Measurements from ENCODE around the gene SHH.

SHH gene

DNA sequence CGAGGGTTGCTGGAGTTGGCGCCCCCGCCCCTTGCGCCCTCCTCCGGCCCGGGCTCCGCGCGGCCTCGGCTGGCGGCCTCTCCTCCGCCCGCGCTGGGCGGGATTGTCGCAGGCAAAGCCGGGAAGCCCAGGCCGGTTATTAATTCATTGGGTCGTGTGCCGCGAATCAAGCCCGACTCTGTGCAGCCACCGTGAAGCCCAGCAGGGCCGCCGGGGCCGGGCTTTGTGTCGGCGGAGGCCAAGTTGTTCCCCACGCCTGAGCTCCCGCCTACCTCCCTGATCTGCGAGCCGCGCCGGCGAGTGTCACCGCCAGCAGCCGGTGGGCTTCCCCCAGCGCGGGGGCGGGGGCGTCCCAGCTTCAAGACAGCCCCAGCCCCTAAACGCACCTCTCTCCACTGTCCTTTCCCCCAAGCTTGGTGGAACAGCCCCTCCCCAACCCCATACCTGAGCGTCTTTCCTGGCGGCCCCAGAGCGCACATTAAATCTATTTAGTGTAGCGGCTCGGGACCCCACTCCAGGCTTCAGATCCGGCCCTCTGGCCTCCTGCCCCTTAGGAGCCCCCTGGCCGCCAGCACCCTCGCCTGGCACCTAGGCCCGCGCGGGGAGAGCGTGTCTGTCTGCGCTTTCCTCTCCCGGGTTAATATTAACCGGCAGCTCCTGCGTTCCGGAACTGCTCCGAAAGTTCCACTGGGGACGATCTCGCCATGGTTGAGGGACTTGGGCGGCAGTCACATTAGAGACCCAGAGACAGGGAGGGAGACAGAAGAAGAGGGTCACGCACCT, 3.5 kb downstream of the SHH start:
- Histone ChIP-seq H3K4me3 (peak overlapping the region; percentile 57), H3K27ac (no peak overlapping the region)
- TF ChIP-seq, protein P1, sequence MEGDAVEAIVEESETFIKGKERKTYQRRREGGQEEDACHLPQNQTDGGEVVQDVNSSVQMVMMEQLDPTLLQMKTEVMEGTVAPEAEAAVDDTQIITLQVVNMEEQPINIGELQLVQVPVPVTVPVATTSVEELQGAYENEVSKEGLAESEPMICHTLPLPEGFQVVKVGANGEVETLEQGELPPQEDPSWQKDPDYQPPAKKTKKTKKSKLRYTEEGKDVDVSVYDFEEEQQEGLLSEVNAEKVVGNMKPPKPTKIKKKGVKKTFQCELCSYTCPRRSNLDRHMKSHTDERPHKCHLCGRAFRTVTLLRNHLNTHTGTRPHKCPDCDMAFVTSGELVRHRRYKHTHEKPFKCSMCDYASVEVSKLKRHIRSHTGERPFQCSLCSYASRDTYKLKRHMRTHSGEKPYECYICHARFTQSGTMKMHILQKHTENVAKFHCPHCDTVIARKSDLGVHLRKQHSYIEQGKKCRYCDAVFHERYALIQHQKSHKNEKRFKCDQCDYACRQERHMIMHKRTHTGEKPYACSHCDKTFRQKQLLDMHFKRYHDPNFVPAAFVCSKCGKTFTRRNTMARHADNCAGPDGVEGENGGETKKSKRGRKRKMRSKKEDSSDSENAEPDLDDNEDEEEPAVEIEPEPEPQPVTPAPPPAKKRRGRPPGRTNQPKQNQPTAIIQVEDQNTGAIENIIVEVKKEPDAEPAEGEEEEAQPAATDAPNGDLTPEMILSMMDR (IDR thresholded peaks at IDR 0.05): no peak
- no peak for DNase-seq (ENCODE audit: low spot score)

GRCh38 chr7:155807789-155808548, 4.3 kb downstream of the SHH start:
- H3K4me3 ChIP-seq: peak overlapping the region; percentile 57
- TF ChIP-seq, protein P1 (IDR thresholded peaks at IDR 0.05): no peak
- no peak overlapping the region for H3K27ac ChIP-seq
- no peak for DNase-seq (ENCODE audit: low spot score)

- Histone ChIP-seq H3K4me3 (no peak overlapping the region), H3K27ac (no peak overlapping the region)
- TF ChIP-seq, protein P1 (IDR thresholded peaks at IDR 0.05): no peak
- no peak for DNase-seq (ENCODE audit: low spot score)
These were observed 5.1 kb downstream of the SHH start for GRCh38 chr7:155807065-155807671.

- Histone ChIP-seq H3K4me3 (peak overlapping the region; percentile 55), H3K27ac (no peak overlapping the region)
- no peak for DNase-seq (ENCODE audit: low spot score)
- TF ChIP-seq, protein P1 (IDR thresholded peaks at IDR 0.05): no peak
These were observed 6.0 kb downstream of the SHH start for GRCh38 chr7:155806096-155806871.

DNA sequence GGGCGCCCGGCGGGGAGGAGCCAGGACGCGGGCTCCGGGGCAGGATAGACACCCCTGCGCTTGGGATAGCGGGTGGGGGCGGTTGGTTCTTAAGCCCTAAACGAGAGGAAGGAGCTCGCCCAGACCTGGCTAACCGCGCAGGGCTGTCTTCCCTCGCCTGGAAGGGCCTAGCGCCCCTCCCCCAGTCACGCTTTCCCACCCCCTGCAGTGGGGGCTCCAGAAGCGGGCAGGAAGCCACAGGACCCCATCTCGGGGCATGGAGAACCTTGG, 6.5 kb downstream of the SHH start:
- DNase-seq (ENCODE audit: low spot score): no peak
- TF ChIP-seq, protein P1 (IDR thresholded peaks at IDR 0.05): no peak
- Histone ChIP-seq H3K4me3 (peak overlapping the region; percentile 55), H3K27ac (no peak overlapping the region)

- no peak for DNase-seq (ENCODE audit: low spot score)
- no peak overlapping the region for H3K27ac ChIP-seq
- peak overlapping the region; percentile 55 for H3K4me3 ChIP-seq
- TF ChIP-seq, protein P1 (IDR thresholded peaks at IDR 0.05): no peak
These were observed 7.1 kb downstream of the SHH start for GRCh38 chr7:155804897-155805825.

Data from coronary artery (tissue), 2 donors.